Neural crest cell (in vitro differentiated cells): ENCODE data around the gene PDHX. TPM values are rescaled to one million over a fixed set of nuclear protein-coding genes. Genes with fewer than 3 reads are reported as not detected.

Experiments used
- DNase-seq: peaks from one replicate; pipeline ENCODE4 v3.0.0; 2021; ENCODE audit warnings: low read depth, mixed read lengths, low spot score
- H3K27ac Mint-ChIP-seq: one replicate; pipeline ENCODE4 v1.8.0; 2021; ENCODE audit warnings: mild to moderate bottlenecking, mixed read lengths; ENCODE audit not compliant: unreplicated experiment
- H3K27me3 Mint-ChIP-seq: 2 replicates; pipeline ENCODE4 v1.8.0; 2021; ENCODE audit warnings: low read depth, mild to moderate bottlenecking, mixed read lengths
- H3K36me3 Mint-ChIP-seq: 2 replicates; pipeline ENCODE4 v1.8.0; 2021; ENCODE audit warnings: low read depth, mild to moderate bottlenecking, mixed read lengths
- H3K4me1 Mint-ChIP-seq: 2 replicates; pipeline ENCODE4 v1.8.0; 2021; ENCODE audit warnings: mixed read lengths
- H3K4me3 Mint-ChIP-seq: one replicate; pipeline ENCODE4 v1.8.0; 2021; ENCODE audit warnings: mild to moderate bottlenecking, mixed read lengths
- H3K9me3 Mint-ChIP-seq: 2 replicates; pipeline ENCODE4 v1.8.0; 2021; ENCODE audit warnings: mixed read lengths
- total RNA-seq: library from RNA; stranded (reverse); gene quantifications from 2 replicates; pipeline ENCODE4 v1.2.1, GENCODE V29; 2021
- TF ChIP-seq, protein P1 (sequence below): fragments of 200-600 bp; sonication (generic); conservative IDR thresholded peaks from 2 replicates; pipeline ENCODE4 v1.5.0; 2021; ENCODE audit warnings: antibody characterized with exemption, mild to moderate bottlenecking

The PDHX gene
- total RNA-seq, 1 donor from 2014 or later = 38.6 TPM

DNA sequence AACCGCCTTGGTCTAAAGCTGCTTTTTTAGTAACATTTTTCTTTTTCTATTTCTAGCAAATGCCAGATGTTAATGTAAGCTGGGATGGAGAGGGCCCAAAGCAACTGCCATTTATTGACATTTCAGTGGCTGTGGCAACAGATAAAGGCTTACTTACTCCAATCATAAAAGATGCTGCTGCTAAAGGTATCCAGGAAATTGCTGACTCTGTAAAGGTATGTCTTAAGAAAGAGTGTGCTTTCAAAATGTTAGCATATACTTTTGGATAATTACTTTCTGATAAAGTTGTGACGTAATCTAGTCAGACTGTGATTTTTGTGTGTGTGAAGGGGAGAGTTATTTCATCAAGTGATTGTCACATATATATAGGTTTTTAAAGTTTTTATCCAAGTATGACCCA is 68.1 kb downstream of the PDHX start:
- Mint-ChIP-seq H3K9me3 (peaks cover 5% of the 10 kb centered on the region), H3K27me3 (no peaks in the 10 kb centered on the region), H3K4me3 (no peak overlapping the region), H3K27ac (no peak overlapping the region), H3K36me3 (peaks cover 37% of the 10 kb centered on the region), H3K4me1 (no peaks in the 10 kb centered on the region)
- no peak for DNase-seq
- TF ChIP-seq, protein P1, sequence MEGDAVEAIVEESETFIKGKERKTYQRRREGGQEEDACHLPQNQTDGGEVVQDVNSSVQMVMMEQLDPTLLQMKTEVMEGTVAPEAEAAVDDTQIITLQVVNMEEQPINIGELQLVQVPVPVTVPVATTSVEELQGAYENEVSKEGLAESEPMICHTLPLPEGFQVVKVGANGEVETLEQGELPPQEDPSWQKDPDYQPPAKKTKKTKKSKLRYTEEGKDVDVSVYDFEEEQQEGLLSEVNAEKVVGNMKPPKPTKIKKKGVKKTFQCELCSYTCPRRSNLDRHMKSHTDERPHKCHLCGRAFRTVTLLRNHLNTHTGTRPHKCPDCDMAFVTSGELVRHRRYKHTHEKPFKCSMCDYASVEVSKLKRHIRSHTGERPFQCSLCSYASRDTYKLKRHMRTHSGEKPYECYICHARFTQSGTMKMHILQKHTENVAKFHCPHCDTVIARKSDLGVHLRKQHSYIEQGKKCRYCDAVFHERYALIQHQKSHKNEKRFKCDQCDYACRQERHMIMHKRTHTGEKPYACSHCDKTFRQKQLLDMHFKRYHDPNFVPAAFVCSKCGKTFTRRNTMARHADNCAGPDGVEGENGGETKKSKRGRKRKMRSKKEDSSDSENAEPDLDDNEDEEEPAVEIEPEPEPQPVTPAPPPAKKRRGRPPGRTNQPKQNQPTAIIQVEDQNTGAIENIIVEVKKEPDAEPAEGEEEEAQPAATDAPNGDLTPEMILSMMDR = no peak

GRCh38 chr11:34986883-34987520 is 70.6 kb downstream of the PDHX start:
- no peak for DNase-seq
- Mint-ChIP-seq H3K36me3 (peaks cover 28% of the 10 kb centered on the region), H3K9me3 (peaks cover 2% of the 10 kb centered on the region), H3K4me3 (no peak overlapping the region), H3K27ac (no peak overlapping the region), H3K4me1 (no peaks in the 10 kb centered on the region), H3K27me3 (no peaks in the 10 kb centered on the region)
- TF ChIP-seq, protein P1 = no peak

DNA sequence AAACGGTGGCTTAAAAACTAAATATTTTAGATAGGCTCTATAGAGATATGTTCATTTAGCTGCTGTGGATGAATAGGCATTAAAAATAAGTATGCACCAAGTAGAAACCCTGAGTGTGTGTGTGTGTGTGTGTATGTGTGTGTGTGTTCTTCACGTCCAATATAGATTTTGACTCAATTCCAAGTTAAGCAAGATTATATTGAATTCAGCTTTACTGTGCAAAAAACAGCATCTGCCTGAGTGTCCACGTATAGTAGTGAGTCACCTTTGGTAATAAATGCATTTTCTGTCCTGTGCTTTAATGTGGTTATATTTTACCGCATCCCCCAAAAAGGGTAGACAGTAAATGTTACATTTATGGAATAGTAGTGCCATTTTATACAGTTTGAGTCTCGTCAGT is 71.2 kb downstream of the PDHX start:
- Mint-ChIP-seq H3K4me3 (no peak overlapping the region), H3K4me1 (no peaks in the 10 kb centered on the region), H3K27ac (no peak overlapping the region), H3K36me3 (peaks cover 21% of the 10 kb centered on the region), H3K9me3 (peaks cover 2% of the 10 kb centered on the region), H3K27me3 (no peaks in the 10 kb centered on the region)
- TF ChIP-seq, protein P1 = no peak
- no peak for DNase-seq

- TF ChIP-seq, protein P1 = no peak
- peaks cover 13% of the 10 kb centered on the region for H3K36me3 Mint-ChIP-seq
- no peaks in the 10 kb centered on the region for H3K27me3 Mint-ChIP-seq
- H3K9me3 Mint-ChIP-seq = peaks cover 2% of the 10 kb centered on the region
- H3K27ac Mint-ChIP-seq = no peak overlapping the region
- H3K4me1 Mint-ChIP-seq = no peaks in the 10 kb centered on the region
- no peak for DNase-seq
- H3K4me3 Mint-ChIP-seq = no peak overlapping the region
Observed at GRCh38 chr11:34988294-34989255, 72.2 kb downstream of the PDHX start.

DNA sequence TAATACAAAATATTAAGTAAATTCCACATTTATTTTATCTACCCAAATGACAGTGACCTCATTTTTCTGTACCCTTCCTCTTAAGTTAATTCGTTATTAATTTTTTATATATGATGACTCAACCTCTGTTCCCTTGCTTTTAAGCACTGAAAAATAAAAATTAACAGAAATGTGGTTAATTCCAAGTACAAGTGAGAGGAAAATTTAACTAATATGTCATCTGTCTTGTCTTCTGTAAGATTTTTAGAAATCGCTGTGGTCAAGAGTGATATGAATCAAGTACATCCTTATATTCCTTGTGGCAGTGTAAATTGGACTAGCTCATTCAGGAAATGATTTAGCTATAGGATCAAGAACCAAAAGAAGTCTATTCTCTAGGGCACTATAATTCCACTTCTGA is 74.5 kb downstream of the PDHX start:
- H3K4me3 Mint-ChIP-seq = no peak overlapping the region
- TF ChIP-seq, protein P1 = no peak
- H3K9me3 Mint-ChIP-seq = no peaks in the 10 kb centered on the region
- H3K36me3 Mint-ChIP-seq = no peaks in the 10 kb centered on the region
- DNase-seq = no peak
- no peaks in the 10 kb centered on the region for H3K27me3 Mint-ChIP-seq
- H3K27ac Mint-ChIP-seq = no peak overlapping the region
- no peaks in the 10 kb centered on the region for H3K4me1 Mint-ChIP-seq
